ENCODE results near the gene MUC4.

- peak; percentile 100 for TF ChIP-seq CTCF (IDR thresholded peaks at IDR 0.05; ENCODE audit: low read depth, low read length, missing input control)
- TF ChIP-seq ZBTB33 (IDR thresholded peaks at IDR 0.05), result no peak
- TF ChIP-seq MAX (IDR thresholded peaks at IDR 0.05), result no peak
- TF ChIP-seq ATF3 (IDR thresholded peaks at IDR 0.05), result no peak
- no peak for TF ChIP-seq EGR1 (IDR thresholded peaks at IDR 0.05; ENCODE audit: low read depth in 2 of 2)
- no peak for TF ChIP-seq NR2F2 (IDR thresholded peaks at IDR 0.05)
These were observed 39.3 kb upstream of the MUC4 start for GRCh38 chr3:195850857-195851543.

All from liver (tissue), 3 donors.